ENCODE measurements around the gene AHNAK2.
"Not testable (repeated sequence)": the region's sequence is repeated elsewhere in the genome, so short reads cannot be mapped to it uniquely, and the experiment has no call there.

The AHNAK2 gene

GRCh38 chr14:104927432-104927816 is 50.8 kb downstream of the AHNAK2 start:
- no peak for DNase-seq (ENCODE audit: low spot score)

GRCh38 chr14:104926619-104927431 is 51.3 kb downstream of the AHNAK2 start:
- DNase-seq (ENCODE audit: low spot score): no peak

DNA sequence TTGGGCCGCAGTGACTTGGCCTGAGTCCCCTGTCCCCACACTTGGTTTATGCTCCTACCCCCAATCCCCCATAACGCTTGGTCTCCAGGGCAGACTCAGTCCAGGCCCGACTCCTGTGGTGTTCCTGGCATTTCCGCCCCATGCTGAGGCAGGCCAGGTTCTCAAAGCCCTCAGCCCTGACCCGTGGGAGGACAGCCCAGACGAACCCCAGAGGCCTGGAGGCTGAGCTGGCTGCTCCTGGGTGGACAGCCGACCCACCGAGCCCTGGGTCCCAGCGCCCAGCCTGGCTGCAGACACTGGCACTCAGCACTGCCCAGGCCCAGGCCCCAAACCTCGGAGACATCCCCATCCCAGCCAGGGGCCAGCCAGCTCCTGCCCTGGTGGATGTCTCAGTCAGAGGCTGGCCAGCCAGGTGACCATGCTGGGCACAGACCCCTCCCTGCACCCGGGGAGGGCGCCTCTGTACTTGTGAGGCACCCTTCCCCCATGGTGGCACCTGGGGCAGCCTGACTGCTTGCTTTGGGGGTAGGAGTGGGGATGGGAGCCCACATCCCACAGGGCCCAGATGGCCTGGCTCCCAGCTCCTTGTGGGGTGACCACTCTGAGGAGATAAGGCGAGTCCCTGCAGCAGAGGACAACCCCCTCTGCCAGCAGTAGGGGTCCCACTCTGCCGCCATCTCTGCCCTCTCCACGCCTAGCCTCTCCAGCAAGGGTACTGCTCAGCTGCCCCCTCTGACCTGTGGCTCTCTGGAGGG is 52.1 kb downstream of the AHNAK2 start:
- no peak for DNase-seq (ENCODE audit: low spot score)

DNA sequence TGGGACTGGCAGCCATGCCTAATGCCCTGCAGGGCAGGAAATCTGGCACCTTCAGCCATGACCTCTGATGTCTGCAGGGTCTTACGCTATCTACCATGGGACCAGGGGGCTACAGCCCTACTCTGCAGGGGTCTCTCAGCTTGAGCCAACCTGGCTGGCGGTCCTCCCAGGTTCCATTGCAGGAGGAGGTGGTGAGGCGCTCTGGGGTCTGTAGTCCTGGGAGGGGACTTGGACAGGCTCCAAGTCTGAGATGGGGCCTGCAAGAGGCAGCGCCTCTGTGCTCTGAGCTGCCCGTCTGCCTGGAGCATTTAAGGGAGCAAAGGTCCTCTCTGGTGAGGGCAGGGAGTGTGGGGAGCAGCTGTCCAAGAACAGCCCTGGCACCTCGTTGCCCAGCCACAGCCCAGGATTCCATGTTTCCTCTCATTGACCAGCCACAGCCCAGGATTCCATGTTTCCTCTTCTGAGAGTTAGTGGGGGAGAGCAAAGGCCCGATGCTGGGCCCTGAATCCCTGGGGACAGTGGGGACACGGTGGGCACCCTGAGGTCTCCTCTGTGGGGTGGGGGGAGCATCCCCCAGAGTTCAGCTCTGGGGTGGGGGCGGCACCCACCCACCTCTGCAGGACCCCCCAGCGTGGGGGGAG is 52.8 kb downstream of the AHNAK2 start:
- no peak for DNase-seq (ENCODE audit: low spot score)

DNA sequence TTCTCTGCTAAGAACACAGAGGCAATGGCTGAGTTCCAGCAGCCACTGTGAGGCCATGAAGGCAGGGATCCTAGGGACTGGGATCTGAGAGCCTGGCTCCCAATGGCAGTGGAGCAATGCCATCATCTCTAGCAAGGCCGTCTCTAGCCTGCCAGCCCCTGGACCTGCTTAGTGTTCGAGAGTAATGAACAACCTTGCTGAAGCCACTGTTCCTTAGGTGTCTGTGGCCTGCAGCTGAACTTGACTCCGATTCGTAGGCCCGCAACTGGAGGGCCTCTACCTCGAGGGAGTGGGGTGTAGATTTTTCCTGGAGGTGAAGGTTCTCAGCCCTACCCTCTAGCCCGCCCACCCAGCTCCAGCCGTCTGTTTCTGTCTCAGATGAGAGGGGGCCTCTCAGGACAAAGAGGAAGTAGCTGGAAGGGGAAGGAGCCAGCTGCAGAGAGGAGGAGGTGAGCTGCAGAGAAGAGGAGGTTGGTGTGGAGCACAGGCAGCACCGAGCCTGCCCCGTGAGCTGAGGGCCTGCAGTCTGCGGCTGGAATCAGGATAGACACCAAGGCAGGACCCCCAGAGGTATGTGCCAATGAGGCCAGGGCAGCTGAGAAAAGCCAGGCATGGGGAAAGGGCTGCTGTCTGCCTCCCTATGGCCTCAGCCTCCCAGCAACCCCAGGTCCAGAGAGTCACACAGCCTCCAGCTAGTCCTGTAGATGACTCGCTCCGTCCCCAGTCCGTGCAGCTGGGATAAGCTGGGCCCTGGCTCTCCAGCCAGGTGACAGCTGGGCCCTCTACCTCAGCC is 53.6 kb downstream of the AHNAK2 start, which contains the start of gene PLD4:
Gene PLD4, plus strand, starts transcription at position 459 of the 793 bp plus-strand sequence. CDS start 2,262 bp downstream, outside the sequence.
- no peak for DNase-seq (ENCODE audit: low spot score)

GRCh38 chr14:104923640-104924420 is 54.3 kb downstream of the AHNAK2 start:
- DNase-seq (ENCODE audit: low spot score): no peak

GRCh38 chr14:104919993-104920315 is 58.2 kb downstream of the AHNAK2 start:
- no peak for DNase-seq (ENCODE audit: low spot score)

GRCh38 chr14:104919152-104919992 is 58.8 kb downstream of the AHNAK2 start:
- not testable (repeated sequence) for DNase-seq (ENCODE audit: low spot score)

DNA sequence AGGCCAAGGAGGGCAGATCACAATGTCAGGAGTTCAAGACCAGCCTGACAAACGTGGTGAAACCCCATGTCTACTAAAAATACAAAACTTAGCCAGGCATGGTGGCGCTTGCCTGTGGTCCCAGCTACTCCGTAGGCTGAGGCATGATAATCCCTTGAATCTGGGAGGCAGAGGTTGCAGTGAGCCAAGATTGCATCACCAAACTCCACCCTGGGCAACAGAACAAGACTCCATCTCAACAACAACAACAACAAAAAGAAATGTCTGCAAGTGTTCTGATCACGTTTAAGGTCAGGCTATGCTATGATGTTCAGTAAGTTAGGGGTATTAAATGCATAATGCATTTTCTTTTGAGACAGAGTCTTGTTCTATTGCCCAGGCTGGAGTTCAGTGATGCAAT is 60.2 kb downstream of the AHNAK2 start:
- DNase-seq (ENCODE audit: low spot score): no peak

DNA sequence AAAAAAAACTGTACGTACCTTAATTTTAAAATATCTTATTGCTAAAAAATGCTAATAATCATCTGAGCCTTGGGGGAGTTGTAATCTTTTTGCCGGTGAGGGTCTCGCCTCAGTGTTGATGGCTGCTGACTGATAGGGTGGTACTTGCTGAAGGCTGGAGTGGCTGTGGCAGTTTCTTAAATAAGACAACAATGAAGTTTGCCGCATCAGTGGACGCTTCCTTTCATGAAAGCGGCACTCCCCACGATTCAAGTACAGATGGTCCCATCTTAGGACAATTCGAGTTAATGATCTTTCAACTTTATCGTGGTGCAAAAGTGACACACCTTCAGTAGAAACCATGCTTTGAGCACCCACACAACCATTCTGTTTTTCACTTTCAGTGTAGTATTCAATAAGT is 61.1 kb downstream of the AHNAK2 start:
- no peak for DNase-seq (ENCODE audit: low spot score)

GRCh38 chr14:104913435-104913834 is 64.7 kb downstream of the AHNAK2 start:
- no peak for DNase-seq (ENCODE audit: low spot score)

DNA sequence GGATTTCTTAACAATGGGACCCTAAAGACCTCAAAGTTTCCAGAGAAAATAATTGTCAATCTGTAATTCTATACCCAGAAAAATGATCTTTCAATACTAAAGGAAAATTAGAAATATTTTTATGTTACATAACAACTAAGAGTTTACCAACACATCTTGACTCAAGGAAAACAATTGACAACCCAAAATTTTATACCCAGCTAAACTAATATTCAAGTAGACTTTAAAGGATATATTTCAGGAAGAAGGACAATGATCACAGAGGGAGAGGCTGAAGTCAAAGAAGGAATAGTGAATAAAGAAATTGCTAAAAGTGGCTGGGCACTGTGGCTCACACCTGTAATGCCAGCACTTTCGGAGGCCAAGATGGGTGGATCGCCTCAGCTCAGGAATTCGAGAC is 66.1 kb downstream of the AHNAK2 start:
- DNase-seq (ENCODE audit: low spot score): no peak

GRCh38 chr14:104908303-104908702 is 69.9 kb downstream of the AHNAK2 start:
- no peak for DNase-seq (ENCODE audit: low spot score)

DNA sequence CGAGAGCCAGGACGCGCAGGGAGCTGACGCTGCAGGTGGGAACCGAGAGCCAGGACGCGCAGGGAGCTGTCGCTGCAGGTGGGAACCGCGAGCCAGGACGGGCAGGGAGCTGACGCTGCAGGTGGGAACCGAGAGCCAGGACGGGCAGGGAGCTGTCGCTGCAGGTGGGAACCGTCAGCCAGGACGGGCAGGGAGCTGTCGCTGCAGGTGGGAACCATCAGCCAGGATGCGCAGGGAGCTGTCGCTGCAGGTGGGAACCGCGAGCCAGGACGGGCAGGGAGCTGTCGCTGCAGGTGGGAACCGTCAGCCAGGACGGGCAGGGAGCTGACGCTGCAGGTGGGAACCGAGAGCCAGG is 72.6 kb downstream of the AHNAK2 start:
- not testable (repeated sequence) for DNase-seq (ENCODE audit: low spot score)

DNA sequence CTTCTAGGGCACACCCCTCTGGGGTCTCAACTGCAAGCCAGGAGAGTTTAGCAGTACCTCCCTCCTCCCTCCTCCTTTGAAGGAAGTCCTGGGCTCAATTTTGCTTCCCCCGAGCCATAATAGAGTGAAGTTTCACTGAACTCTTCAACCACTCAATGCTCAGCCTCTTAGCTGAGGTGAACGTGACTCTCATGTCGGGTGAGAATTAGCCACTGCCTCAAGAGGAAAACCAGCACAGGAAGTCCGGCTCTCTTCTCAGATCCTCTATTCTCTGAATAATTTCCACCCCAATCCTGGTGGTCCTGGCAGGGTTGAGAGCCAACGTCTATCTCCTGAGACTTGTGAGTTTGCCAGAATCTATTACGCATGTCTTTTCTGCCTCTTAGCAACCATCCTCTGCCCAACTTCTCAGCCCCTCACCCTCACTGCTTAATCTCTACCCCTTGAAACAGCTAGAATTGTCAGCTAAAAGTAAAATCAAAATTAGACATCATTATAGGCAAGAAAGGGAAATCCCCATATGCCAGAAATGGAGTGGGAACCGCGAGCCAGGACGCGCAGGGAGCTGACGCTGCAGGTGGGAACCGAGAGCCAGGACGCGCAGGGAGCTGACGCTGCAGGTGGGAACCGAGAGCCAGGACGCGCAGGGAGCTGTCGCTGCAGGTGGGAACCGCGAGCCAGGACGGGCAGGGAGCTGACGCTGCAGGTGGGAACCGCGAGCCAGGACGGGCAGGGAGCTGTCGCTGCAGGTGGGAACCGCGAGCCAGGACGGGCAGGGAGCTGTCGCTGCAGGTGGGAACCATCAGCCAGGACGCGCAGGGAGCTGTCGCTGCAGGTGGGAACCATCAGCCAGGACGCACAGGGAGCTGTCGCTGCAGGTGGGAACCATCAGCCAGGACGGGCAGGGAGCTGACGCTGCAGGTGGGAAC is 73.3 kb downstream of the AHNAK2 start:
- DNase-seq (ENCODE audit: low spot score): not testable (repeated sequence)

GRCh38 chr14:104903990-104904389 is 74.2 kb downstream of the AHNAK2 start:
- no peak for DNase-seq (ENCODE audit: low spot score)

GRCh38 chr14:104900639-104901512 is 77.3 kb downstream of the AHNAK2 start:
- DNase-seq (ENCODE audit: low spot score): no peak

- DNase-seq (ENCODE audit: low spot score): no peak
Measured at GRCh38 chr14:104899781-104900180, 78.4 kb downstream of the AHNAK2 start.
